DMS153 treated with DMSO at 0.1 percent for 48 hours (cell line): ENCODE data around the gene BTK.

ENCODE experiments used
- DNase-seq: peaks from one replicate; lab custom pipeline; 2025; ENCODE audit not compliant: unreplicated experiment; lab: John Stamatoyannopoulos, UW

BTK gene

GRCh38 chrX:101393530-101394305 is 7.7 kb upstream of the BTK start:
- no peak for DNase-seq

- no peak for DNase-seq
Measured at GRCh38 chrX:101391831-101392230, 5.8 kb upstream of the BTK start.

GRCh38 chrX:101390664-101391525 is 4.9 kb upstream of the BTK start, which contains the start of gene RPL36A:
RPL36A (plus strand) TSS chrX:101391011; CDS start chrX:101391044, 33 bp downstream.
- peak; percentile 38 for DNase-seq

- no peak for DNase-seq
Measured at GRCh38 chrX:101388604-101389003, 2.6 kb upstream of the BTK start.

- DNase-seq, result no peak
Measured at GRCh38 chrX:101386542-101386885, 523 bp upstream of the BTK start.

GRCh38 chrX:101385026-101385684 is 836 bp downstream of the BTK start:
- no peak for DNase-seq

GRCh38 chrX:101383679-101384205 is 2.2 kb downstream of the BTK start:
- no peak for DNase-seq

- DNase-seq, result no peak
Measured at GRCh38 chrX:101377547-101377946, 8.4 kb downstream of the BTK start.

- DNase-seq, result no peak
Measured at GRCh38 chrX:101370888-101371504, 15.0 kb downstream of the BTK start.

- no peak for DNase-seq
Measured at GRCh38 chrX:101369687-101370086, 16.3 kb downstream of the BTK start.

- DNase-seq, result no peak
Measured at GRCh38 chrX:101368800-101369199, 17.2 kb downstream of the BTK start.

- no peak for DNase-seq
Measured at GRCh38 chrX:101365301-101365795, 20.6 kb downstream of the BTK start.

- DNase-seq, result no peak
Measured at GRCh38 chrX:101362757-101363156, 23.2 kb downstream of the BTK start.

GRCh38 chrX:101362116-101362515 is 23.9 kb downstream of the BTK start:
- DNase-seq, result no peak

GRCh38 chrX:101360390-101360789 is 25.6 kb downstream of the BTK start:
- DNase-seq, result no peak

- no peak for DNase-seq
Measured at GRCh38 chrX:101359966-101360365, 26.0 kb downstream of the BTK start.

GRCh38 chrX:101357166-101357795 is 28.7 kb downstream of the BTK start:
- no peak for DNase-seq

- no peak for DNase-seq
Measured at GRCh38 chrX:101349193-101349562, 36.8 kb downstream of the BTK start.

- DNase-seq, result peak; percentile 32
Measured at GRCh38 chrX:101348452-101349192, 37.4 kb downstream of the BTK start, which contains the start of gene TIMM8A. TIMM8A (minus strand) TSS chrX:101348742; CDS start chrX:101348664, 78 bp downstream.
